ENCODE results near the gene KCNMA1.

DNA sequence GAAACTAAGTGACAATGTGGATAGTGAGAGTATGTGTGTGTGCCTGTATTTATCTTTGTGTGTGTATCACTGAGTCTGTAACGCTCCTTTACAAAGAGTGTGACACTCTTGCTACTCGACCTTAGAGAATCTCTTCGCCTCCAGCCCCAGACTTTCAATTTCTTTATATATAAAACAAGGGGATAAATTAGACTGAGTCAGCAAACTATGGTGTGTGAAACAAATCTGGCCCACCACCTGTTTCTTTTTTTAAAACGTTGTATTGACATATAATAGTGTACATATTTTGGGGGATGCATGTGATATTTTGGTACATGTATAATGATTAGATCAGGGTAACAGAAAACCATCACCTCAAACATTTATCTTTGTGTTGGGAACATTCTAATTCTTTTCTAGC, 240.5 kb downstream of the KCNMA1 start:
- TF ChIP-seq CTCF (IDR thresholded peaks at IDR 0.05) (no peak), POLR2AphosphoS5 (IDR thresholded peaks at IDR 0.05) (no peak), POLR2A (IDR thresholded peaks at IDR 0.05) (no peak)
